Glomerular endothelial cell (primary cell): ENCODE measurements around the gene EMSY. TPM values are rescaled to one million over a fixed set of nuclear protein-coding genes. Genes with fewer than 3 reads are reported as not detected.

Source experiments
- DNase-seq: peaks from one replicate; pipeline ENCODE4 v3.0.0-alpha.2; 2011; ENCODE audit warnings: low read depth, low spot score; ENCODE audit errors: extremely low read depth
- total RNA-seq: library from RNA; depleted of rRNA; stranded (reverse); fragments of >200 nt; gene quantifications from 2 replicates; pipeline ENCODE4 v1.2.3, GENCODE V29; 2015

Gene EMSY
- total RNA-seq, 1 donor from 2014 or later, result 16.7 TPM

- DNase-seq, result no peak
Observed at GRCh38 chr11:76453248-76453647, 8.4 kb downstream of the EMSY start.

- no peak for DNase-seq
Observed at GRCh38 chr11:76455331-76455730, 10.5 kb downstream of the EMSY start.

GRCh38 chr11:76455931-76456330 is 11.1 kb downstream of the EMSY start:
- DNase-seq, result no peak

GRCh38 chr11:76456571-76456970 is 11.8 kb downstream of the EMSY start:
- DNase-seq, result no peak

DNA sequence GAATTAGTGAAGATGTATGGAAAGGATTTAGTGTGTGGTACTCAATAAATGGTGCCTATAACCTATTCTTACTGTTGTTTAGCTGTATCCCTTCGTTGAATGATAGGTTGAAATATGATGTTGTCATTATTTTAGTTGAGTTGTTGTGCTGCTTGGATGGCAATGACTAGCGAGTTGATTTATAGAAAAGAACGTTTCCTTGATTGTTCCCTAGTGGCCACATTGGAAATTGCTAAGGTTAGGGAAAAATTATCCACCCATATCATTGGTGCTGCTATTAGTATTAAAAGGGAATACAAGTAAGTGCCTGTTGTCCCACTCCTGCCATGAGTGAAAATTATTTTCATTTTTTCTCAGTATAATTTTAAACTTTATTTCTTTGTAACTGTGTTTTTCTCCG is 14.5 kb downstream of the EMSY start:
- no peak for DNase-seq

- no peak for DNase-seq
Observed at GRCh38 chr11:76459846-76460245, 15.0 kb downstream of the EMSY start.

GRCh38 chr11:76462317-76462716 is 17.5 kb downstream of the EMSY start:
- DNase-seq, result no peak

DNA sequence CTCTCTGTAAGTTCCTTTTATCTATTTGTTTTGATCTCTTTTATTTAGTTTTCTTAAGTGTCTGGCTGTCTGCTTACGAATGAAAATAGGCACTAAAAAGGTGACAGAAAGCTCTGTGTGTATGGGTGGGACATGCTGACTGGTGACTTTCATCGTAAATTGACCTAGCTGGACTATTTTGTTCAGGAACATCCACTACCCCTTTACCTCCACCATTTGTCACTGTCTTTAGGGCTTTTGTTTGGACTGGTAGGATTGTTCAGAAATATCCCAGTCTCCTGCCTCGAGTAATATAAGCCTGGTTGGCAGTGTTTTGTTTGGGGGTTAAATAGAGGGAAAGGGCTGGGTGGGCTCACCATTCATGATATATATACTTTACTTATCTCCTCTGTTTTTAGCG is 20.9 kb downstream of the EMSY start:
- no peak for DNase-seq

DNA sequence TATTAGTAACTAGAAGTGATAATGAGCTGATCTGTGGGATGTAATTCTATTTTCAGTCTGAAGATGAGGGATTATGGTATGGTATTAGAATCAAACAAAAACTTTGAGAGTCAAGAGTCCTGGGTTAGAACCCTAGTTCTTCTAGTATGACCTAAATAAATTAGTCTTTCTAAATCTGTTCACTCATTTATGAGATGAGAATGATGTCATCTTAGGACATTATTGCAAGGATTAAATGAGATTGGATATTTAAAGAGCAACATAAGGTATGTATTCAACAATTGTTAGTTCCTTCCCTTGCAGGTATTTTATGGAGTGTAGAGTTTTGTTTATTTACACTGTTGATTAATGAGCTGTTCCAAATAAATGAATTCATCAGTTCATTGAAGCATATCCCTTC is 21.8 kb downstream of the EMSY start:
- no peak for DNase-seq

DNA sequence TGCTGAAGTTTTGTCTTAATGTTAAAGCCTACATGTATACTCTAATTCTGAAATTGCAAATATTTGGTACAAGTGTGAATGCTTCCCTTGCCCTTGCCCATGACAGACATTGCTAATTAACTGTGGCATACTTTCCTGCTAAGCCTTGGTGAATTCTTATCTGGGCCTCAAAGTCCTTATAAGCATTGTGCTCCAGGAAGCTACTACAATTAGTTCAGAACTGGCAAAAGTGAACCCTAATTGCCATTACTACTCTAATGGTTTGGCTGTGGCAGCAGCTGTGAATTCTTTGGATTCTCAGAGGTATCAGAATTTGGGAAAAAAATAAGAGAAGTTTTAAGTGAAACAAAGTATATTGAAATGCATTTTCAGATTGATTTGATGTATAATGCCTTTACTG is 24.3 kb downstream of the EMSY start:
- no peak for DNase-seq

GRCh38 chr11:76471382-76471781 is 26.6 kb downstream of the EMSY start:
- no peak for DNase-seq

DNA sequence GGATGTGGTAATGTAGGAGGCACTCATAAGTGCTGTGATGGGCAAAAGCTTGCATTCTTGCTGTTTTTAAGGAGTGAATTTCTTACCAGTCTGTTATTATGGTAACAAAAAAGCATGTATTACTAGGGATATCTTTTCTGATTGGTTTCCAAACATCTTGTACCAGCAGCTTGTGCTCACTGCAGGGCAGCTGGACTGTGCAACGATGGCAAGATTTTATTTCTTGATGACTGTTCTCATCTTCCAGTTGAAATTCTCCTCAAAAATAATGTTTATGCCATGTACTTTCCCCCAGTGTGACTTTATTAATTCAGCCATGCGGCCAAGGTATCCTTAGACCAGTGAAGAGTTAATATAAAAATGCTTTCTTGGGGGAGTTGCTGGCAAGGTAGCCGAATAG is 35.4 kb downstream of the EMSY start:
- no peak for DNase-seq

DNA sequence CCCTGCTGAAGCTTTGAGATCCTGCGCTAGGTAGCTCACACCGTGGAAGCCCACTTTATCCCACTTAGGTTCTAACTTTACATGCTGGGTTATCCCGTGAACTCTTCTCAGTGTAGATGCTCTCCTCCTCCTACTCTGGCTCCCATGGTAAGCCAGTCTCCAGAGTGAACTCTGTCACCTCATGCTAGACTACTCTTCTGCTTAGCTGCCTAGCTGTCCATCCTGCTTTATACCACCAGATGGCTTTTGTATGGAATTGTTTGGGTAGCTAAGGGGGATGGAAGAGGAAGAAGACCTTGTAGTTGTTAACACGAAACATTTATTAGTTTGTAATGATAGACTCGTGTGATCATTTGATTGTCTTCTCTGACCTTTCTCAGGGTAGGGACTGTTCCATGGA is 46.8 kb downstream of the EMSY start:
- no peak for DNase-seq

DNA sequence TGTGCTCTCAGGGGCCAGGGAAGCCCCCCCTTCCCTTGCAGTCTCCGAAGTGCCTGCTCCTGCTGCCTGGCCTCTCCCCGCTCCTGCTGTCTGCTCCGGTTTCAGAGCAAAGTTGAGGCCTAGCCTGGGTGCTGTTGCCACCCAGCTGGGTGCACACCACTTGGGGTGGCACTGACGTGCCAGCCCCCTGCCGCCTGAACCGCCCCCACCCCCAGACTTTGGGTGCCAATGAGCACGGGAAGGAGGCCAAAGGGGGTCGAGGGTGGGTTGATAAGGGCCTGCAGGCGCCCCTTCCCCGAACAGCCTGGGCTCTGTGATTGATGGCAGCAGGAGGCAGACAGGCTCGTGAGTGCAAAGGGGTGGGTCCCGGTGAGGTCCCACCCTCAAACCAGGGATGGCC is 48.2 kb downstream of the EMSY start:
- no peak for DNase-seq

GRCh38 chr11:76493626-76494539 is 49.1 kb downstream of the EMSY start:
- no peak for DNase-seq

GRCh38 chr11:76495019-76495418 is 50.2 kb downstream of the EMSY start:
- DNase-seq, result no peak

- DNase-seq, result no peak
Observed at GRCh38 chr11:76496174-76496573, 51.4 kb downstream of the EMSY start.

DNA sequence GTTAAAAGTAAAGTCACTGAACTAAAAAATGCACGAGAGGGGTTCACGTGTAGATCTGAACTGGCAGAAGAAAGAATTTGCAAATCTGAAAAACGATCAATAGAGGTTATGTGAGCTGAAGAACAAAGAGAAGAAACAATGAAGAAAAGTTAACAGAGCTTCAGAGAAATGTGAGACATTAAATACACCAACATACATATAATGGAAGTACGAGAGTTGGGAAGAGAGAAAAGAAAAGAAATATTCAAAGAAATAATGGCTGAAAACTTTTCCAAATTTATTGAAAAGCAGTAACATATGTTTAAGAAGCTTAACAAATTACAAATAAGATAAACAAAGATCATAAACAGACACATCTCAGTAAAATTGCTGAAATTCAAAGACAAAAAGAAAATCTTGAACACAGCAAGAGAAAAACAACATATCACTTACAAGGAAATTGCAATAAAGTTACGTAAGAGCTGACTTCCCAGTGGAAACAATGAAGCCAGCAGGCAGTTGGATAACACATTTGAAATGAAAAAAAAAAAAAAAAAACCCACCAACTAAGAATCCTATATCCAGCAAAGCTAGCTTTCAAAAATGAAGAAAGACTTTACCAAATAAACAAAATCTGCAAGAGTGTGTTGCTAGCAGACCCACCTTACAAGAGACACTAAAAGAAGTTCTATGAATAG is 56.8 kb downstream of the EMSY start:
- DNase-seq, result no peak

GRCh38 chr11:76506833-76507232 is 62.0 kb downstream of the EMSY start:
- DNase-seq, result no peak

- DNase-seq, result no peak
Observed at GRCh38 chr11:76510060-76511047, 65.5 kb downstream of the EMSY start.
